GM12878 (cell line): ENCODE measurements around the gene CHRM5. TPM values are rescaled to one million over a fixed set of nuclear protein-coding genes. Genes with fewer than 3 reads are reported as not detected.

ENCODE experiments used
- ATAC-seq: fragments of 200-7000 bp; cut with Tn5 transposase; 3 replicates; pipeline ENCODE4 v1.9.1; 2020; ENCODE audit warnings: mild to moderate bottlenecking, moderate library complexity
- BruUV-seq: library from RNA; stranded (reverse); fragments of 400-500 nt; replicated peaks from 2 replicates; lab custom pipeline; 2021; lab: Mats Ljungman, UMichigan
- CTCF ChIA-PET: fragments of 300-600 bp; sonication (Branson Sonifier 250); formaldehyde crosslinking; extraction: SDS; loops from one replicate; lab custom pipeline; 2021; ENCODE audit warnings: inconsistent platforms; lab: Yijun Ruan, JAX
- POLR2A ChIA-PET: fragments of 350-600 bp; formaldehyde crosslinking; extraction: SDS; loops from one replicate; lab custom pipeline; 2021; ENCODE audit warnings: inconsistent platforms; lab: Charles Lee
- RAD21 ChIA-PET: fragments of 300-600 bp; sonication (Branson Sonifier 250); formaldehyde crosslinking; loops from one replicate; lab custom pipeline; 2023; ENCODE audit warnings: antibody characterized with exemption; ENCODE audit not compliant: unreplicated experiment; lab: Charles Lee
- SMC1A ChIA-PET: fragments of 300-600 bp; sonication (Branson Sonifier 250); formaldehyde crosslinking; loops from one replicate; lab custom pipeline; 2023; ENCODE audit not compliant: unreplicated experiment, uncharacterized antibody; lab: Charles Lee
- DNase-seq: peaks from one replicate; pipeline ENCODE4 v3.0.0-alpha.2; 2011; ENCODE audit warnings: low read depth, low spot score
- FAIRE-seq: peaks from 3 replicates; lab custom pipeline; 2011; peaks lifted over from hg19 to GRCh38; lab: Jason Lieb, UNC
- H2AFZ ChIP-seq: 2 replicates; pipeline ENCODE4 v1.6.0; 2011; ENCODE audit warnings: low read depth, low read length, control low read depth; ENCODE audit not compliant: control insufficient read depth
- H3K27ac ChIP-seq: 2 replicates; pipeline ENCODE4 v1.5.1; 2011; ENCODE audit warnings: control low read depth; ENCODE audit not compliant: control insufficient read depth, insufficient read depth
- H3K27me3 ChIP-seq, 2 experiments: replicated peaks in 1 of 2; 2 replicates each; pipeline versions ENCODE4 v1.6.0 to v1.6.1; 2011; ENCODE audit warnings: low read length in 1 of 2; ENCODE audit not compliant: control insufficient read depth in 2 of 2, insufficient read depth in 2 of 2
- H3K36me3 ChIP-seq, 2 experiments: 2 replicates each; pipeline ENCODE4 v1.5.1; 2011; ENCODE audit warnings: low read length in 1 of 2; ENCODE audit not compliant: control insufficient read depth in 2 of 2, insufficient read depth in 2 of 2
- H3K4me1 ChIP-seq: 2 replicates; pipeline ENCODE4 v1.6.1; 2011; ENCODE audit warnings: mild to moderate bottlenecking, low read length, moderate library complexity, mixed read lengths; ENCODE audit not compliant: control insufficient read depth, insufficient read depth
- H3K4me2 ChIP-seq: 2 replicates; pipeline ENCODE4 v1.6.0; 2011; ENCODE audit warnings: control low read depth; ENCODE audit not compliant: control insufficient read depth, insufficient read depth
- H3K4me3 ChIP-seq: fragments of 200-600 bp; sonication (generic); 2 replicates; pipeline ENCODE4 v1.5.1; 2016
- H3K79me2 ChIP-seq: 2 replicates; pipeline ENCODE4 v1.6.0; 2011; ENCODE audit warnings: low read length; ENCODE audit not compliant: control insufficient read depth, insufficient read depth
- H3K9ac ChIP-seq: 2 replicates; pipeline ENCODE4 v1.8.0; 2011; ENCODE audit warnings: low read length, control low read depth, mixed read lengths; ENCODE audit not compliant: control insufficient read depth, insufficient read depth
- H3K9me3 ChIP-seq: replicated peaks from 3 replicates; pipeline ENCODE4 v1.5.1; 2011; ENCODE audit warnings: mild to moderate bottlenecking, low read length; ENCODE audit not compliant: control insufficient read depth, insufficient read depth
- H4K20me1 ChIP-seq: 2 replicates; pipeline ENCODE4 v1.6.0; 2011; ENCODE audit not compliant: control insufficient read depth, insufficient read depth
- BCL11A ChIP-seq: IDR thresholded peaks from 2 replicates; pipeline ENCODE4 v1.6.1; 2011; ENCODE audit warnings: low read depth, low read length
- CEBPB ChIP-seq, 2 experiments: fragments of 150-350 bp in 1 of 2; IDR thresholded peaks; 2 replicates each; pipeline ENCODE4 v1.6.1; 2012 to 2014; ENCODE audit warnings: low read depth in 2 of 2, low read length in 2 of 2, borderline replicate concordance in 1 of 2, inconsistent platforms in 1 of 2
- CHD1 ChIP-seq: IDR thresholded peaks from 2 replicates; pipeline ENCODE4 v1.6.1; 2012; ENCODE audit warnings: low read depth, low read length, improper control_type of control experiment
- FOS ChIP-seq: IDR thresholded peaks from 3 replicates; pipeline ENCODE4 v1.6.1; 2011; ENCODE audit warnings: borderline replicate concordance; ENCODE audit not compliant: insufficient read length; ENCODE audit errors: extremely low read depth
- HDAC2 ChIP-seq: fragments of 200-600 bp; sonication (generic); IDR thresholded peaks from 2 replicates; pipeline ENCODE4 v1.6.1; 2017
- NFIC ChIP-seq: IDR thresholded peaks from 2 replicates; pipeline ENCODE4 v1.6.1; 2012; ENCODE audit warnings: low read depth, mild to moderate bottlenecking, inconsistent platforms, low read length, moderate library complexity
- NFYB ChIP-seq: IDR thresholded peaks from 2 replicates; pipeline ENCODE4 v1.6.1; 2011; ENCODE audit warnings: low read depth, mild to moderate bottlenecking, low read length, improper control_type of control experiment, moderate library complexity; ENCODE audit not compliant: insufficient read depth
- POLR2AphosphoS5 ChIP-seq: IDR thresholded peaks from 2 replicates; pipeline ENCODE4 v1.6.1; 2011; ENCODE audit warnings: mild to moderate bottlenecking, low read length, inconsistent platforms
- RBBP5 ChIP-seq: fragments of 200-600 bp; sonication (generic); conservative IDR thresholded peaks from 2 replicates; pipeline ENCODE4 v1.6.1; 2016
- RCOR1 ChIP-seq: conservative IDR thresholded peaks from 2 replicates; pipeline ENCODE4 v1.6.1; 2012; ENCODE audit warnings: low read depth, low read length, improper control_type of control experiment
- SIX5 ChIP-seq: IDR thresholded peaks from 2 replicates; pipeline ENCODE4 v1.6.1; 2011; ENCODE audit warnings: mild to moderate bottlenecking, low read depth, low read length, moderate library complexity; ENCODE audit not compliant: severe bottlenecking
- SMAD5 ChIP-seq: IDR thresholded peaks from 2 replicates; pipeline ENCODE4 v1.6.1; 2016; ENCODE audit warnings: antibody characterized with exemption, low read depth
- SREBF2 ChIP-seq: IDR thresholded peaks from 2 replicates; pipeline ENCODE4 v1.6.1; 2012; ENCODE audit warnings: mild to moderate bottlenecking, low read length
- STAT1 ChIP-seq: fragments of 450-650 bp; conservative IDR thresholded peaks from 2 replicates; pipeline ENCODE4 v1.6.1; 2014; ENCODE audit warnings: antibody characterized with exemption, mild to moderate bottlenecking
- ZBTB11 ChIP-seq: fragments of 450-650 bp; formaldehyde crosslinking; IDR thresholded peaks from 2 replicates; pipeline ENCODE4 v1.5.0; 2022; ENCODE audit warnings: mild to moderate bottlenecking, missing genetic modification characterization
- WGBS: methylation state at CpG from one replicate; pipeline ENCODE4 v1.1.6; 2016; ENCODE audit warnings: low lambda C conversion rate; ENCODE audit not compliant: insufficient replicate concordance, insufficient coverage; ENCODE audit errors: missing lambda C conversion rate; 5-methylcytosine and 5-hydroxymethylcytosine counted together
- in situ Hi-C: fragments of 300-500 bp; cut with MboI; formaldehyde crosslinking; loops from 9 replicates; pipeline ENCODE4 v1.14.3; 2018; ENCODE audit warnings: mixed read lengths
- intact Hi-C: fragments of 100-400 bp; cut with micrococcal nuclease; formaldehyde crosslinking; loops from one replicate; pipeline ENCODE4 v1.14.2; 2022; ENCODE audit not compliant: unreplicated experiment
- polyA plus RNA-seq, 11 experiments: library from polyadenylated mRNA; depleted of rRNA in 4 of 11; unstranded in 6 of 11; stranded (reverse) in 5 of 11; fragments of >200 nt; fragmentation: Nextera tagmentation in 4 of 11; fragmentation: Illumina TruSeq in 1 of 11; extraction: Ambion mirVana in 4 of 11; extraction: Trizol in 1 of 11; gene quantifications; 1 replicate in 1 of 11; 2 replicates in 10 of 11; pipeline versions ENCODE4 v1.2.1 to v1.2.3, GENCODE V29; 2011 to 2016; ENCODE audit warnings: inconsistent platforms in 2 of 11, missing spikeins in 2 of 11, low read depth in 1 of 11
- total RNA-seq, 4 experiments: library from RNA; depleted of rRNA in 3 of 4; stranded (reverse); fragments of >200 nt in 3 of 4; fragmentation: Illumina TruSeq in 1 of 4; extraction: Trizol in 1 of 4; gene quantifications; 2 replicates each; pipeline versions ENCODE4 v1.2.1 to v1.2.3, GENCODE V29; 2013 to 2021

Gene CHRM5
- total and polyA plus RNA-seq, 10 of the 15 experiments (the other 5 are each of a cell fraction or from before 2014, with no cell fraction given), result 0.01 to 0.10 (median 0.04) TPM; not detected in 6

- ATAC-seq, result no peak
- BruUV-seq, result TSS peak; percentile 38
- ChIA-PET POLR2A (no interaction called here), CTCF (interaction anchor here (1.2 kb wide), 1 partner anchor 22 kb away, joined by 3 read pairs; no protein-coding TSS in a partner anchor), SMC1A (no interaction called here), RAD21 (no interaction called here)
- Histone ChIP-seq H3K36me3 (peaks cover 6 to 17% of the 10 kb centered on the region in 2 experiments; a peak in 3 of 4 replicates), H3K79me2 (no peaks in the 10 kb centered on the region), H3K9me3 (no peaks in the 10 kb centered on the region), H2AFZ (no peak overlapping the region), H3K4me3 (no peak overlapping the region), H4K20me1 (no peaks in the 10 kb centered on the region), H3K4me2 (no peak overlapping the region), H3K9ac (no peak overlapping the region), H3K27me3 (no peaks in the 10 kb centered on the region), H3K27ac (no peak overlapping the region), H3K4me1 (no peaks in the 10 kb centered on the region)
- 100% methylated on average over 7 of the region's 7 CpGs for WGBS
- intact Hi-C loops, result no loop called here
- TF ChIP-seq HDAC2 (no peak), STAT1 (no peak), POLR2AphosphoS5 (no peak), RCOR1 (no peak), SMAD5 (no peak), NFIC (no peak), CHD1 (no peak), SIX5 (no peak), FOS (no peak), NFYB (no peak), CEBPB (IDR thresholded peaks at IDR 0.05; ENCODE audit: borderline replicate concordance in 1 of 2, low read depth in 2 of 2, low read length in 2 of 2) (no peak), BCL11A (no peak), ZBTB11 (CRISPR knock-in tag) (no peak), RBBP5 (no peak), SREBF2 (no peak)
- FAIRE-seq, result no peak
- in situ Hi-C loops, result no loop called here
- no peak for DNase-seq
These were observed 115.8 kb downstream of the CHRM5 start for GRCh38 chr15:34084086-34084485.
